Measurements from ENCODE around the gene PMM1. TPM values are rescaled to one million over a fixed set of nuclear protein-coding genes. Genes with fewer than 3 reads are reported as not detected.
"Not testable (repeated sequence)": the region's sequence is repeated elsewhere in the genome, so short reads cannot be mapped to it uniquely, and the experiment has no call there.

Gene PMM1
- total and polyA plus RNA-seq, 2 of the 13 experiments (the other 11 are each of a cell fraction or from before 2014, with no cell fraction given) = 17.8 to 95.6 TPM

GRCh38 chr22:41574847-41575381 lies 14.7 kb downstream of the PMM1 start:
- Histone ChIP-seq H2AFZ (ENCODE audit: low read length) (no peak overlapping the region), H3K9me3 (ENCODE audit: low read length) (no peaks in the 10 kb centered on the region), H3K36me3 (replicated peaks in 1 of 2; ENCODE audit: control insufficient read depth in 1 of 2, insufficient read depth in 2 of 2, low read length in 2 of 2) (peaks cover 4 to 14% of the 10 kb centered on the region in 2 experiments; a peak in 4 of 5 replicates), H3K4me2 (ENCODE audit: low read depth, low read length) (no peak overlapping the region), H3K9ac (ENCODE audit: insufficient read depth, low read depth, low read length) (no peak overlapping the region), H3K27ac (ENCODE audit: extremely low read length, insufficient read depth, low read length) (no peak overlapping the region), H3K27me3 (ENCODE audit: control insufficient read depth in 1 of 2, insufficient read depth in 2 of 2, low read length in 2 of 2) (no peaks in the 10 kb centered on the region), H3K4me1 (ENCODE audit: insufficient read depth, low read length) (peaks cover 28% of the 10 kb centered on the region), H3K79me2 (ENCODE audit: insufficient read depth, low read length) (no peaks in the 10 kb centered on the region), H3K4me3 (replicated peaks in 1 of 3; ENCODE audit: insufficient read depth in 1 of 3, low read depth in 2 of 3, low read length in 3 of 3) (no peak overlapping the region), H4K20me1 (ENCODE audit: insufficient read depth, low read length) (no peaks in the 10 kb centered on the region)
- POLR2A ChIA-PET = interaction anchor here (0.7 to 1.3 kb wide), 2 partner anchors 24 to 46 kb away, joined by 3 read pairs; partner anchors contain the start of genes DESI1 and XRCC6
- ATAC-seq (no peak), DNase-seq (ENCODE audit: low spot score) (no peak), FAIRE-seq (no peak)
- WGBS (ENCODE audit: low lambda C conversion rate) = 91% methylated on average over 14 of the region's 26 CpGs
- in situ Hi-C loops (cut with HindIII; ENCODE audit: extremely low pct_ligation_motif_present, low pct_unique_long_range_greater_than_20kb) (no loop called here), intact Hi-C loops (cut with micrococcal nuclease; ENCODE audit: unreplicated experiment) (no loop called here)
- no TSS peak for BruUV-seq (replicated peaks)
- TF ChIP-seq AGO2 (optimal IDR thresholded peaks at IDR 0.05; ENCODE audit: low read depth, low read length) (peak; percentile 72), IKZF1 (IDR thresholded peaks at IDR 0.05) (no peak), RBFOX2 (IDR thresholded peaks at IDR 0.05; ENCODE audit: low read depth, low read length) (peak; percentile 32; the same call in 1 of the 2 replicates)
- CTCF ChIA-PET (ENCODE audit: low intra/inter-chr PET ratio, low total read pairs) = no interaction called here

- H3K27me3 ChIP-seq (ENCODE audit: control insufficient read depth in 1 of 2, insufficient read depth in 2 of 2, low read length in 2 of 2) = no peaks in the 10 kb centered on the region
- WGBS (ENCODE audit: low lambda C conversion rate) = 75% methylated on average over 9 of the region's 11 CpGs
- no peak overlapping the region for H2AFZ ChIP-seq (ENCODE audit: low read length)
- no peak overlapping the region for H3K4me3 ChIP-seq (replicated peaks in 1 of 3; ENCODE audit: insufficient read depth in 1 of 3, low read depth in 2 of 3, low read length in 3 of 3)
- no peak for TF ChIP-seq MAZ (IDR thresholded peaks at IDR 0.05; ENCODE audit: borderline replicate concordance, low read depth, low read length)
- no peak for TF ChIP-seq MAZ (CRISPR knock-in tag; IDR thresholded peaks at IDR 0.05; ENCODE audit: low read depth)
- TF ChIP-seq PAF1 (CRISPR knock-in tag; IDR thresholded peaks at IDR 0.05) = peak; percentile 58; the same call in 1 of the 2 replicates
- peak; percentile 64 for TF ChIP-seq AGO2 (optimal IDR thresholded peaks at IDR 0.05; ENCODE audit: low read depth, low read length)
- no peak for TF ChIP-seq ZKSCAN5 (CRISPR knock-in tag; IDR thresholded peaks at IDR 0.05)
- no peak for TF ChIP-seq SUZ12 (IDR thresholded peaks at IDR 0.05; ENCODE audit: low read depth, low read length)
- no peaks in the 10 kb centered on the region for H3K9me3 ChIP-seq (ENCODE audit: low read length)
- ChIA-PET CTCF (ENCODE audit: low intra/inter-chr PET ratio, low total read pairs) (no interaction called here), POLR2A (interaction anchor here (1.3 kb wide), 2 partner anchors 13 to 22 kb away, joined by 3 to 4 read pairs; partner anchors contain the start of gene CSDC2)
- no peak overlapping the region for H3K27ac ChIP-seq (ENCODE audit: extremely low read length, insufficient read depth, low read length)
- in situ Hi-C loops (cut with HindIII; ENCODE audit: extremely low pct_ligation_motif_present, low pct_unique_long_range_greater_than_20kb) (no loop called here), intact Hi-C loops (cut with micrococcal nuclease; ENCODE audit: unreplicated experiment) (no loop called here)
- no peak overlapping the region for H3K9ac ChIP-seq (ENCODE audit: insufficient read depth, low read depth, low read length)
- no peak for FAIRE-seq
- peaks cover 2 to 3% of the 10 kb centered on the region in 2 experiments; a peak in 2 of 5 replicates for H3K36me3 ChIP-seq (replicated peaks in 1 of 2; ENCODE audit: control insufficient read depth in 1 of 2, insufficient read depth in 2 of 2, low read length in 2 of 2)
- no peak for ATAC-seq
- DNase-seq (ENCODE audit: low spot score) = no peak
- no TSS peak for BruUV-seq (replicated peaks)
- no peaks in the 10 kb centered on the region for H3K79me2 ChIP-seq (ENCODE audit: insufficient read depth, low read length)
- no peak overlapping the region for H3K4me2 ChIP-seq (ENCODE audit: low read depth, low read length)
- peaks cover 17% of the 10 kb centered on the region for H3K4me1 ChIP-seq (ENCODE audit: insufficient read depth, low read length)
- H4K20me1 ChIP-seq (ENCODE audit: insufficient read depth, low read length) = no peaks in the 10 kb centered on the region
Observed at GRCh38 chr22:41573677-41574076, 16.0 kb downstream of the PMM1 start.

- H3K9me3 ChIP-seq (ENCODE audit: low read length); H3K79me2 ChIP-seq (ENCODE audit: insufficient read depth, low read length); H2AFZ ChIP-seq (ENCODE audit: low read length); H3K9ac ChIP-seq (ENCODE audit: insufficient read depth, low read depth, low read length); H3K36me3 ChIP-seq (replicated peaks in 1 of 2; ENCODE audit: control insufficient read depth in 1 of 2, insufficient read depth in 2 of 2, low read length in 2 of 2); H3K4me1 ChIP-seq (ENCODE audit: insufficient read depth, low read length); in situ Hi-C loops (cut with HindIII; ENCODE audit: extremely low pct_ligation_motif_present, low pct_unique_long_range_greater_than_20kb); DNase-seq (ENCODE audit: low spot score); H3K4me2 ChIP-seq (ENCODE audit: low read depth, low read length); H3K4me3 ChIP-seq (replicated peaks in 1 of 3; ENCODE audit: insufficient read depth in 1 of 3, low read depth in 2 of 3, low read length in 3 of 3); BruUV-seq (replicated peaks); H3K27me3 ChIP-seq (ENCODE audit: control insufficient read depth in 1 of 2, insufficient read depth in 2 of 2, low read length in 2 of 2); H3K27ac ChIP-seq (ENCODE audit: extremely low read length, insufficient read depth, low read length); CTCF ChIA-PET (ENCODE audit: low intra/inter-chr PET ratio, low total read pairs); intact Hi-C loops (cut with micrococcal nuclease; ENCODE audit: unreplicated experiment); ATAC-seq; H4K20me1 ChIP-seq (ENCODE audit: insufficient read depth, low read length); FAIRE-seq; POLR2A ChIA-PET: not testable (repeated sequence)
- 98% methylated on average over 3 of the region's 3 CpGs for WGBS (ENCODE audit: low lambda C conversion rate)
Observed at GRCh38 chr22:41572305-41572704, 17.3 kb downstream of the PMM1 start.

Measured in HepG2 (cell line).